Measurements from ENCODE around the gene LOXHD1.

LOXHD1 gene

DNA sequence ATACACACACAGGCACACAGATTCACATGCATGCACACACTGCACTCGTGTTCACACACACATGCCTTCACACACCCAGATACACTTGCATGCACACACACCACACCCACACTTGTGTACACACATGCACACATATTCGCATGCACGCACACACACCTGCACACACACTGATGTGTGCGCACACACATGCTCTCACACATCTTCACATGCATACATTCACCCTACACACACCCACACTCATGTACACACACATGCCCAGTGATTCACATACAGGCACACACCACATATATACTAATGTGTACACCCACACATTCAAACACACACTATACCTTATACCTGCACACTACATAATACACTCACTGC lies 181.6 kb downstream of the LOXHD1 start:
- no peak for DNase-seq (ENCODE audit: low spot score)

DNA sequence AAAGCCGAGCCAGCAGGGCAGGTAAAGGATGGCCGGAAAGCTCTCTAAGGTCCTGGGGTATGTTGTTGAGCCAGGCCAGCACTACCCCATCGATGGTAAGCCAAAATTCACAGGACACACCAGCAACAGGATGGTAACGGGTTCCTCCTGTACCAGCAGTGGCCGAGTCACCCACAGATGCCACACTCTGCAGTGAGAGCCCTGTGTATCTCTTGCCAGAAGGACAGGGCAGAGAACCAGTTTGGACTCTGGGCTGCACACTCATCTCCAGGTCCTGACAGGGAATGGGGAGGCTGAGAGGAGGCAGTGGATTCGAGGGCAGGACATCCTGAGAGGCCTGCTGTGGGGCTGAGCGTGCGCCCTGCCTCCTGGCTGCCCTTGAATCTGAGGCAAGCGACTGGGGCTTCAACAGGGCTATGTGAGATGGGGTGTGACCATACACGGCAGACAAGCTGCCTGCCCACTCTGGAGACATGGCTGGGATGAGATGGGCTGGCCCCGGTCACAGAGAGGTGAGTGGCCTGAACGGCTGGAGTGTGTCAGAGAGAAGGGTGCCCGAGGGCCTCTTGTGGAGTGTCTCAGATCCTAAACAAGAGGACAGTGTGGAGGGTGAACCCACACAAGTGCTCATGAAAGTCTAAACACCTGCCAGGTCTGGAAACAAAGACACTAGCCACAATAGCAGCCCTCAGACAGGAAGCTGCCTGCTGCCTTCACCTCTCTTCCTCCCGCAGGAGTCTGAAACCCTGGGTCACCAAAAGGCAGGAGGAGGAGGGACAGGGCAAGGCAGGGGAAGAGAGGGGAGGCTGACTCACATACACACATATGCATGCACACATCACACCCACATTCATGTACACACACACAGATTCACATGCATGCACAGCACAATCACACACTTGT lies 182.3 kb downstream of the LOXHD1 start:
- no peak for DNase-seq (ENCODE audit: low spot score)

DNA sequence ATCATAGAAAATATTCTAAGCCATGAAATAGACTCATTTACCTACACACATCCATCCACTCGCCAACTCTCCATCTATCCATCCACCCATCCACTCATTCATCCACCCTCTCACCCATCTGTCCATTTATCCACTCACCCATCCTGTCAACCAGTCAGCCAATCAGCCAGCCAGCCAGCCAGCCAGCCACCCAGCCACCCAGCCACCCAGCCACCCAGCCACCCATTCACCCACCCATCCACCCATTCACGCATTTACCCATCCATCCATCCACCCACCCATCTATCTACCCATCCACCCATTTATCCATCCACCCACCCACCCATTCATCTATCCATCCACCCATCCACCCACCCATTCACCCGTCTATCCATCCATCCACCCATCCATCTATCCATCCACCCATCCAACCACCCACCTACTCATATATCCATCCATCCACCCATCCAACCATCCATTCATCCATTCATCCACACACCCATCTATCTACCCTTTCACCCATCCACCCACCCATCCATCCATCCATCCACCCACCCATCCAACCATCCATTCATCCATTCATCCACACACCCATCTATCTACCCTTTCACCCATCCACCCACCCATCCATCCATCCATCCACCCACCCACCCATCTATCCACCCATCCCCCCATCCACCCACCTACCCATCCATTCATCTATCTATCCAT lies 185.1 kb downstream of the LOXHD1 start:
- DNase-seq (ENCODE audit: low spot score) = no peak

DNA sequence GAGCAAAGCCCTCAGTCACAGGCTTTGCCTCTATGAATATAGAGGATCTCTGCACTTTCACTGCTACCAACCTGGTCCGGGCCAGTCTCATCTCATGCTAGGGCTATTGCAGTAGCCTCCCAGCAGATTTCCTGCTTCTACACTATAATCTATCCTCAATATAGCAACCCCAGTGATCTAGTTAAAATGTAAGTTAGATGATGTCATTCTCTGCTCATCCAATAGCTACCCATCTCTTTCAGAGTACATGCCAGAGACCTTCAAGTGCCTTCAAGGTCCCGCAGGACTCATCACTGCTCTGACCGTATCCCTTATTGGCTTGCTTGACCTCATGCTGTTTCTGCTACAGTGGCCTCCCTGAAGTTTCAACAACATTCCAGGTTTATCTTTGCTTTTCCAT lies 186.3 kb downstream of the LOXHD1 start:
- DNase-seq (ENCODE audit: low spot score) = no peak

DNA sequence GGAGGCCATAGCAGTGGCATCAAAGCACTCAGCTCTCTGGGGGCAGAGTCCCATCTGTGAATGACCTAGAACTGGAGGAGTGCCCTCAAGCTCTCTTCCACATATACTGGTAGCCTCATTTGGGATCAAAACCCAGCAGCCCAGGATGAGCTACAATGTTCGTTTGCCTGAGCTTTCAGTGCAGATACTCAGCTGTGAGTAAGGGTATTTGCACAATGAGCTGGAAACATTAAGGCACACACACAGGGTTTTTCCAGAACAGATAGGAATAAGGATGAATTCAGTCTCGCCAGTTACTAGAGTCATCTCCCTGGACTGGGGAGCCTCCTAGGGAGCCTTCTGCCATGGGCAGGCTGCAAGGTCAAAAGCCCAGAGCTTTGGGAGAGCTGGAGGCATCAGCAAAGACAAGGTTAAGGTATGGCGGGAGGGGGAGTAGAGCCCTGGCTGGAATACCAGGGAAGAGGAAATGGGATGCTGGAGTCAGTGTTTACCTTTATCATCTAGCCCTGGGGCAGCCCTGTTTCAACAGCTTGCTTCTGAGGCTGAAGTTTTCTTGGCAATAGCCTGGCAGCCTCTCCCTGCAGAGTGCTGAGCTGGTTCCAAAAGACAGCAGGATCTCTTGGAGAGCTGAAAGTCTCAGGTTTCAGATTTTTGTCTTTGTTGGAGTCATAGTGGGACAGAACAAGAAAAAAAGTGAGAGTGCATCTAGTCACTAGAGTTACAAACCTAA lies 187.7 kb downstream of the LOXHD1 start:
- no peak for DNase-seq (ENCODE audit: low spot score)

DNA sequence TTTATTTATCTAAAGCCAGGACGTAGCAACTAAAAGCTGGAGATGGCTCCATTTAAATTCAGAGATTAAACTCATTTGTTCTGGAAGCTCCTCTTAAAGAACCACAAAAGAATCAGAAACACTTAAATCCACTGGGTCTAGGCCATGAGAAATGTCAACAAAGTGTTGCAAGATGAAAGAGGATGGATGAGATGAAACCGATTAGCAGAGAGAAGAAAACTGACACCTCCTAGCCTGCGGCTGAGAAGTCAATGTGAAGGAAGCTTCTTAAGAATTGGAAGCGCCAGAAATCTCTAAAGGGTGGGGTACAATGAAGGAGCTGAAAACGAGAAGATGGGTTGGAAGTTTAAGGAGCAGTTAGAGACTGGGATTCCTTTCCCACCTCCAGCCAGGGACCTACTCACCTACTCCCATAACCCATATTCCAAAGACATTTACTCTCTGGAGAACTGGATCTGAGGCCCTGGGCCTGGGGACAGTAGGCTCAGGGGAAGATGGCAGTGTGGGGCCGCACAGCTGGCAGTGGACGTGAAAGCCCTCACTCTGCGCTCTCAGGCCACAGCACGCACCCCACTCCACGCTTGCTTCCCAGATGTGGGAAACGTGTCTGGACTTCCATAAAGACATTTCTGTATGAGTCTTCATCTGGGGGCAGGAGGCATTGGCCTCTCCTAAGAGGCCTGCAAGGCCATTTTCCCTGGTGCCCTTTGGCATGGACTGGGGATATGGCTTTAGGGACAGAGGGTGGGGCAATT lies 188.4 kb downstream of the LOXHD1 start:
- DNase-seq (ENCODE audit: low spot score) = no peak

DNA sequence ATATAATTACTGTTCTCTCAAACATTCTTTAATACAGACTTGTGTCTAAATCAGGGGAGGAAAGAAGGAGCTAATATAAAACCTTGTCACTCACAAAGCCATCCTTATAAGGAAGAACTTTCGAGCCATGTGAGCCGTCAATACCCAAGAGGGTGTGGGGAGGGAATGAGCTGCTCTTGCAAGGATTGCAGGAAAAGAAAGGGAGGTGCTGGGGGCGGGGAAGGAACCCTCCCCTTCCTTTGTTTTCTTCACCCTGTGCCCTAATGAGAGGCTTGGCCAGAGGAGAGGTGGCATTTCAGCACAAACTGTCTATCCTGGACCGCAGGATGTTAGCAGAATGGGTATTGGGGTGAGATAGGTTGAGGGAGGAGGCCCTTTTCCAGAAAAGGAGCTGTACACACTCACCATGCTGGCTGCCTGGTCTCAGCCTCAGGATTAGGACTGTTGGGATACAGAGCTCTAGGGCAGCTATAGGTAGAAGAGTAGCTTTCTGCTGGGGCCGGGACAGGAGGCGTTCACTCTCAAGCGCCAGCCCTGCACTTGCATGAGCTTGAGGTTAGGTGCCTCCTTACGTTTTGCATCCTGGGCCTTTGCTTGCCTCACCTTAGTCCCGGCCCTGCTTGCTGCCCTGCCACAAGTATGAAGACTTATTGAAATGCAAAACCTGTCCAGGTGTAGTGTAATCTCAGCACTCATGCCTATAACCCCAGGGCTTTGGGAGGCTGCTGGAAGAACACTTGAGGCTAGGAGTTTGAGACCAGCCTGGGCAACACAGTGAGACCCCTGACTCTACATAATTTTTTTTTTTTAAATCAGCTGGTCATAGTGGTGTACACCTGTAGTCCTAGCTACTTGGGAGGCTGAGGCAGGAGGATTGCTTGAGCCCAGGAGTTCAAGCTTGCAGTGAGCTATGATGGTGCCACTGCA lies 190.5 kb downstream of the LOXHD1 start:
- DNase-seq (ENCODE audit: low spot score) = no peak

DNA sequence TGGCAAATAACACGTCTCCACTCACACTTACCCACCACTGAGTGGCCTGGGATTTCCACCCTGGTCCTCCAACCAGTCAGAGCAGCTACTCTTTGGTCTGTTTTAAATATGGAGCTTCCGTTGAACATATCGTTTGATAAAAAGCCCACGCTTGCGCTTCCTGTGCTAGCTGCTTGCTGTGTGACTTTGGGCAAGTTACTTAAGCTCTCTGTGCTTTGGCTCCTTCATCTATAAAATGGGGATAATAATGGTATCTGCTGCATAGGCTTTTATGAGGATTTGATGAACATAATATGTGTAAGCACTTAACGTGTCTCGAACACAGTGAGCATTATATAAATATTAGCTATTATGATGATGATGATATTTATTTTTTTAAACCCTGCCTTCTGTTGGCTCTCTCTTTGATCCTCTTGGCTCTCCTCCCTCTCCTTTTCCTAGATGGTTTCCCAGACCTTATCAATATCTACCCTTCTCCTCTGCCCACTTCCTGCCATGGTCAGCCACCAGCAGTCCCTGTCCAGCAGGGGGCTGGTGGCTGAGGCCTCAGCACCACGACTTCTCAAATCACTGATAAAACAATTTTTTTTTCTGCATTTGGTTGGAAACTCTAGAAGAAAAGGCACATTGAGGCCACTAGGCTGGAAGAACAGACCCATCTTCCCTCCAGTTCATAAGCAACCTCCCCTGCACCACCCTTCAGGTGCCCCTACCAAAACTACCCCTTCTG lies 191.9 kb downstream of the LOXHD1 start:
- DNase-seq (ENCODE audit: low spot score) = peak; percentile 13

DNA sequence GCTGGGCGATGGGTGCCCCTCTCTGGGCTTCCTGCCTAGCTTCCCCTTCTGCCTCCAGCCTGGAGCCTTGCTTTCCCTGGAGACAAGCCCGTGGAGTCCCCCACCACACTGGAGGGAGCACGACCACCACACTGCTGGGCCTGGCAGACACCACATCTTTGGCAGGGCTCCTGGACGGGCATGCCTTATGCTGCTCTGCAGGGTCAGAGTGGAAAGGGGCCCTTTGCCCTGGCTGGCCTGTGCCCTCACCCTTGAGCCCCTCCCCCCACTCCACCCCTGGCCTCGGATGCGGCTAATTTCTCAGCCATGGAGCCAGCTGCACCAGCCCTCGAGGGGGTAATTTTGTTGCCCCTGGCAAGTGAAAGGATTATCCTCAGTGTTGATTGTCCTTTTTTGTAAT lies 194.5 kb downstream of the LOXHD1 start:
- DNase-seq (ENCODE audit: low spot score) = no peak

DNA sequence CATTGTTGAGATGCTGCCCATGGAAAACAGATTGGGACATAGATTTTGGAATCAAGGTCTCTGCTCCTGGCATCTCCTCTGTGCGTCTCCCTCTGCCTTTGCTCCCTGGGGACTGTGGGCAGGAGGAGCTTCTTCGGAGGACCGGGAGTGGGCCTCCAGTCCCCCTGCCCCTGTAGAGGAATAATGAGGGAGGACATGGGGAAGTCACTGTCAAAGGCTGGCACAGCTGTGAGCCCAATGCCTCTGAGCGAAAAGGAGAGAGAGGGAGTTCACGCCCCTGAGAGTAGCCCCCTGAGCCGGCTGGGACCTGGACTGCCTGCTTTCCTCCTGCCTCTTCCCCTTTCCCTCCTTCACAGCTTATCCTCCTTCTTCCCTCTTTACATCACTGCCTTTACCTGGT lies 195.0 kb downstream of the LOXHD1 start:
- no peak for DNase-seq (ENCODE audit: low spot score)

DNA sequence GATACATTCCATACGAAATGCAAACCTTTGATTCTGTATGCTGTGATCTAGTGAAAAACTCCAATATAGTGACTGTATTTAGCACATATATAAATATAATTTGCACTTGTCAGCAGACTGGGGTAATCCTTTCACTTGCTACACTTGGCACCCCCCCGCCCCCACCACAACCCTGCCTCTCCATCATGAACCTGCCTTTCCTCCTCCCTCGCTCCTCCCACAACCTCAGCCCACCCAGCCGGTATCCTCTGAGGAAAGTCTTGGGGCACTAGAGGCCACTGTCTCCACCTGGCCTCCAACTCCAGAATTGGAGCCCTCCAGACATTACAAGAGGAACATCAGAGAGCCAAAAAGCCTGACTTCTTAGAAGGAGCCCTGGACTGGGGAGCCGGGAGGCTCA lies 196.3 kb downstream of the LOXHD1 start:
- DNase-seq (ENCODE audit: low spot score) = no peak

DNA sequence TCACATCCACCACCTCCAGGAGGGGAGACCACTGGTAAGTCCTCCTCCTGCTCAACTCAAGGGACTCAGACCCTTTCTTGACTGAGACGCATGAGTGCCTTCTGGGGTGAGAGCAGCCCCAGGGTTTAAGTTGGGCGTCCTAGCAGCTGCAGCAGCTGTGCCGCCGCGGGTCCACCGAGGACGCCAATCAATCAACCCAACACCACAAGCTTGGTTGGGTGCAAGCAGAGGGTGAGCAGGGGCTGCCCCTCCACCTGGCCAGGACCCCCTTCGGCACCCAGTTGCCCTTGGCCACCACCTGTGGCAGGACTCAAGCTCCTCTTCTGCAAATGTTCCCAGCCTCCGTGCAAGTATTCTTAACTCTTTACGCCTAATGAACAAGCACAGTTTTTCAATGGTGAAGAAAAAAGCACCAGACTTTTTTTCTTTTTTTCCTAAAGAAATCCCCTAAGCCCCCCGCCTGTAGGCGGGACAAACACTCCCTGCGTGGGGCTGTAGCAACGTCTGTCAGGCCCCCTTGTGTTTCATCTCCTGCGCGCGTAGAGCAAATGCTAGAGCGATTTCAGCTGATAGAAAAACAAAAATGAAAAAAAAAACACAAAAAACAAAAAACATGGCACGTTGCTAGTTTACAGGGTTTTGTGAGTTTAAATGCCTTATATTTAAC lies 197.1 kb downstream of the LOXHD1 start:
- DNase-seq (ENCODE audit: low spot score) = no peak

DNA sequence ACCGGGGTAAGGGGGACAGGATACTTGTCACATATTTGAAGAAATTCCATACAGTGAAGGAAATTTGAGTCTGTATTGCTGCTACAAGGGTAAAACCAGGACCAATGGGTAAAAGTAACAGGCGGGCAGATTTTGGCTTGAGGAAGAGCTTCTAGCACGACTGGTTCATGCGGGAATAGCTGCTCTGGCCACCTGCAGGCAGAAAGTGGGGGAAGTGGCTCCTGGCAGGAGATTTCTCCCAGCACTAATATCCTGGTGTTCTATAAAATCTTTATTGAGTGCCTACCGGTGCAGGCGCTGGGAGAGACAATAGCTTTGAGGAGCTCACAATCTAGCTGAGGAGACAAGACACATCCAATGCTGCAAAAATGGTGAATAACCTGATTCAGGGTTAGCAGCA lies 198.5 kb downstream of the LOXHD1 start:
- DNase-seq (ENCODE audit: low spot score) = no peak

DNA sequence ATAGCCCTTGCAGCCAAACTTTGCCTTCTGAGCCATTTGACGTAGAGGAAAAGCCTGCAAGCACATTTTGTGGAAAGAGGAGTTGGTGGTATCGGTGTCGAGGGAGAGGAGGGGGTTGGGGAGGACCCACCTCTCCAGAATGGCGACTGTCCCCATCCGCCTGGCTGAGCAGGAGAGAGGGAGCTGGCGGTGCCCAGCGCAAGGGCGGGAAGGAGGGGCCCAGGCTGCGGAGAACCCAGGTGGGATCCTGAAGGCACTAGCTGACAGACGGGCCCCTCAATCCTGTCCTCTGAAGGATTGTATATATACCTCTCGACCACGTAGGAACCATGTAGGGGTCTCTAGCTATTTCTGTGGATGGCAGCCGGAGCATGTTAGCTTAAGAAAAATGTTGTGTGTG lies 200.3 kb downstream of the LOXHD1 start:
- no peak for DNase-seq (ENCODE audit: low spot score)

DNA sequence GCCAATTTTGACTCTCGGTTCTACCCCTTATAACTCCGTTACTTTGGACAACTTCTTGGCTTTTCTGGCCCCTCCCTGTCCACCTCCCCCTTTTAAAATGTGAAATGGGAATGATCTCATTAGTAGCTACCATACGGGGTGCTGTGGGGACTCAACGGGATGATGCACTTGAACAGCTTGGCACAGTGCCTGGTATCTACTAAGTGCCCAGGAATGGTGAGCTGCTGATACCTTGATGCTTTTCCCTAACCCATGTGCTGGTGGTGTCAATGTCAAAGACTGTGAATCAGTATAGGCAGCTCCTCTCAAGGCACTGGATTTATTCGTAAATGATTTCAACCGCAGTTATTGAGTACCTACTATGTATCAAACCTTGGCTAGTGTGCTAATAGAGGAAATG lies 204.2 kb downstream of the LOXHD1 start:
- DNase-seq (ENCODE audit: low spot score) = no peak

DNA sequence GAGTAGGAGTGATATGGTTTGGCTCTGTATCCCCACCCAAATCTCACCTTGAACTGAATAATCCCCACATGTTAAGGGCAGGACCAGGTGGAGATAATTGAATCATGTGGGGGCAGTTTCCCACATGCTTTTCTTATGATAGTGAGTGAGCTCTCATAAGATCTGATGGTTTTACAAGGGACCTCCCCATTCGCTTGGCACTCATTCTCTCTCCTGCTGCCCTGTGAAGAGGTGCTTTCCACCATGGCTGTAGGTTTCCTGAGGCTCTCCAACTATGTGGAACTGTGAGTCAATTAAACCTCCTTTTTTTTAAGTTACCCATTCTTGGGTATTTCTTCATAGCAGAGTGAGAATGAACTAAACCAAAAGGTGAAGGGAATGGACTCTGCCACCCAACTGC lies 207.5 kb downstream of the LOXHD1 start:
- DNase-seq (ENCODE audit: low spot score) = no peak

DNA sequence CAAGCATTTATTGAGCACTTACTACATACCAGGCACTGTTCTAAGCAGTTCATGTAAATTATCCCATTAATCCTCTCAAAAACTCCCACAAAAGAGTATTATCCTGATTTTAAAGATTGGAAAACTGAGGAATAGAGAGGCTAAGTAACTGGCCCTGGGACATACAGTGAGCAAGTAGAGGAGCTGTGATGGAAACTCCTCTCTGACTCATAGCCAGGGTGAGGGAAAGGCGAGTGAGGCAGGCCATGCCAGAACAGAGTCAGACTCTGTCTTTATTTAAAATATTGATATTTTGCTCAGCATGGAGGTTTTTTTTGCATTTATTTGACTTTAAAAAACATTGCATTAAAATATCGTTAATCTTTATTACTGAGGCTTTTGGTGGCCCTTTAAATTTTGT lies 208.0 kb downstream of the LOXHD1 start:
- no peak for DNase-seq (ENCODE audit: low spot score)

DNA sequence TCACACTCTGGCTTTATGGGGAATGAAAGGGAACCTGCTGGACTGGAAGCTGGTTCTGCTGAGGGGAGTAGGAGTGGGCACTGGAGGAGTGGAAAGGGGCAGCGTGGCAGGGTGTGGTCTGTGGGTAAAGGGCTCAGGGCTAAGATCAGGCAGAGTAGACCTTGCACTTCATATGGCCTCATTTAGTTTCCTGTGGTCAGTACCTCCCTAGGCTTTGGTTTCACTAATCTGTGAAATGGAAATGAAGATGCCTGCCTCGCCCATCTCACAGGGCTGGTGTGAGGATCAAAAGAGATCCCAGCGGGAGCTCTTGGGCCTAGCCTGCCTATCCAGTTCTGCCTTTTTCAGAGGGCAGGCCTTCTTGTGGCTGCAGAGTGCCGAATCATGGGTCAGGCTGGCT lies 208.7 kb downstream of the LOXHD1 start:
- no peak for DNase-seq (ENCODE audit: low spot score)

DNA sequence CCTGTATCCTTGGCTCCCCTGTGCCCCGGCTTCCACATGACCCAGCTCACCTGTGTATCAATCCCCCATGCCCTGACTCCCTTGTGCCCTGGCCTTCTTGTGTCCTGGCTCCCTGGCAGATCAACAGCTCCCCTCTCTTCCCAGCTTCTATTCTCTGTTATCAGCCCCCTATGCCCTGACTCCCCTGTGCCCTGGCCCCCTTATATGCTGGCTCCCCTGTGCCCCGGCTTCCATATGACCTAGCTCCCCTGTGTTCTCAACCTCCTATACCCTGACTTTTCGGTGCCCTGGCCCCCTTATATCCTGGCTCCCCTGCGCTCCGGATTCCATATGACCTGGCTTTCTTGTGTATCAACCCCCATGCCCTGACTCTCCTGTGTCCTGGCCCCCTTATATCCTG lies 209.2 kb downstream of the LOXHD1 start:
- no peak for DNase-seq (ENCODE audit: low spot score)

DNA sequence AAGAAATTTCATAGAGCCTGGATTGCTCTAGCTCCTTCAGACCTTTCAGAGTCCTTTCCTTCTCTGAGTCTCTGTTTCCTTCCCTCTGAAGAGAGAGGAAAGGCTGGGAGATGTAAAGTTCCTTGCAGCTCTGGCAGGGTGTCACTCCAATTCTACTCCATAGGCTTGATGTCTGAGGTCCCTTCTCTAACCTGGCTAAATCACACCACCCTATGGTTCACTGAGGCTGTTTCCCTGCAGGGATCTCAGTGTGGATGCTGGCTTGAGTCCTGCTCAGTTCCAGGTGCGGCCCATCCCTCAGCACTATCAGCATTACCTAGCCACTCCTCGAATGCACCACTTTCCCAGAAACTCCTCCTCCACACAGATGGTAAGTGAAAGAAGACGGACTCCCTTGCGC lies 209.7 kb downstream of the LOXHD1 start:
- no peak for DNase-seq (ENCODE audit: low spot score)

Data from HuH-7 (cell line).